Muscle of arm (tissue), 12 donors: ENCODE results near the gene CD24. TPM values are rescaled to one million over a fixed set of nuclear protein-coding genes. Genes with fewer than 3 reads are reported as not detected.

Experiments used
- polyA plus RNA-seq, 12 donors: library from polyadenylated mRNA; unstranded; fragments of 120-200 nt; gene quantifications; one replicate each; pipeline ENCODE4 v1.2.1, GENCODE V29; 2013; ENCODE audit not compliant: insufficient read length in 12 of 12

Gene CD24
- polyA plus RNA-seq, 12 donors = 13.8 to 135 (median 30.9) TPM; not detected in 1

Other genes with a start within 250 kb of the CD24 start
- 10 to 100 TPM in 11 of 12 donors, not detected in 1; 20.3 to 36.4 (median 27.9) TPM for gene MTRES1, start 53.5 kb upstream of the CD24 start, polyA plus RNA-seq
- gene BEND3, start 140.8 kb upstream of the CD24 start, polyA plus RNA-seq = 1 to 10 TPM in 11 of 12 donors, not detected in 1; 1.6 to 3.7 (median 3.1) TPM